RWPE2 (cell line): ENCODE data around the gene IGSF9B.

Experiments
- ATAC-seq: fragments of 200-7000 bp; cut with Tn5 transposase; 3 replicates; pipeline ENCODE4 v1.9.1; 2021; ENCODE audit warnings: low read depth
- DNase-seq: peaks from one replicate; pipeline ENCODE4 v3.0.0-alpha.2; 2020; ENCODE audit warnings: low spot score
- H3K27ac ChIP-seq: fragments of 450-650 bp; 2 replicates; pipeline ENCODE4 v1.5.1; 2017; ENCODE audit warnings: mild to moderate bottlenecking; ENCODE audit not compliant: poor library complexity, severe bottlenecking
- H3K27me3 ChIP-seq: fragments of 250-450 bp; sonication (Bioruptor Pico); 2 replicates; pipeline ENCODE4 v1.5.1; 2021; ENCODE audit warnings: mild to moderate bottlenecking, moderate library complexity; ENCODE audit not compliant: insufficient read depth, poor library complexity, severe bottlenecking
- H3K36me3 ChIP-seq: fragments of 250-450 bp; sonication (Bioruptor Pico); 2 replicates; pipeline ENCODE4 v1.5.1; 2020; ENCODE audit warnings: low read depth, mild to moderate bottlenecking, moderate library complexity
- H3K4me1 ChIP-seq: fragments of 250-450 bp; sonication (Bioruptor Pico); 2 replicates; pipeline ENCODE4 v1.5.1; 2021; ENCODE audit warnings: mild to moderate bottlenecking, moderate library complexity; ENCODE audit not compliant: insufficient read depth, poor library complexity, severe bottlenecking
- H3K4me3 ChIP-seq: fragments of 250-450 bp; sonication (Bioruptor Pico); 2 replicates; pipeline ENCODE4 v1.5.1; 2021; ENCODE audit warnings: mild to moderate bottlenecking, moderate library complexity; ENCODE audit not compliant: severe bottlenecking
- H3K9me3 ChIP-seq: fragments of 250-450 bp; sonication (Bioruptor Pico); 2 replicates; pipeline ENCODE4 v1.5.1; 2021; ENCODE audit warnings: mild to moderate bottlenecking, moderate library complexity; ENCODE audit not compliant: severe bottlenecking
- TF ChIP-seq, protein P1 (sequence below): fragments of 450-650 bp; IDR thresholded peaks from one replicate; pipeline ENCODE4 v1.5.1; 2017; ENCODE audit warnings: mild to moderate bottlenecking, moderate library complexity; ENCODE audit not compliant: poor library complexity, severe bottlenecking

IGSF9B gene

DNA sequence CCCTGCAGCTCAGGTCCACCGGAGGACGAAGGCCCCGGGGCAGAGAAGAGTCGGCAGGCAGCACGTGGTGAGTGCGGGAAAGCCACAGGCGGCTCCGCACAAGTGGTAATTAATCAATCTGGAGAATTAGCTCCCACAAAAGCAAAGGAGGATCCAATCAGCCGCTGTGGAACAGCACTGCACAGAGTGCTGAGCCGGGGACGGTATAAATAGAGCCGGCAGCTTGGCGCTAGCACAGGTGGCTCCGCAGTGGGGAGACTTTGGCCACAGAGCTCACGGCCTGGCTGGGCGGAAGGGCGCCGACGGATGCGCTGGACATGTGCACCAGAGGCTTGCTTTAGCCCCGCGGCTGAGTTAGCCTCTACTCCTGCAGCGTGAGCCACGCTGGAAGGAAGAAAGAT is 48.9 kb downstream of the IGSF9B start:
- DNase-seq, result no peak
- TF ChIP-seq, protein P1, sequence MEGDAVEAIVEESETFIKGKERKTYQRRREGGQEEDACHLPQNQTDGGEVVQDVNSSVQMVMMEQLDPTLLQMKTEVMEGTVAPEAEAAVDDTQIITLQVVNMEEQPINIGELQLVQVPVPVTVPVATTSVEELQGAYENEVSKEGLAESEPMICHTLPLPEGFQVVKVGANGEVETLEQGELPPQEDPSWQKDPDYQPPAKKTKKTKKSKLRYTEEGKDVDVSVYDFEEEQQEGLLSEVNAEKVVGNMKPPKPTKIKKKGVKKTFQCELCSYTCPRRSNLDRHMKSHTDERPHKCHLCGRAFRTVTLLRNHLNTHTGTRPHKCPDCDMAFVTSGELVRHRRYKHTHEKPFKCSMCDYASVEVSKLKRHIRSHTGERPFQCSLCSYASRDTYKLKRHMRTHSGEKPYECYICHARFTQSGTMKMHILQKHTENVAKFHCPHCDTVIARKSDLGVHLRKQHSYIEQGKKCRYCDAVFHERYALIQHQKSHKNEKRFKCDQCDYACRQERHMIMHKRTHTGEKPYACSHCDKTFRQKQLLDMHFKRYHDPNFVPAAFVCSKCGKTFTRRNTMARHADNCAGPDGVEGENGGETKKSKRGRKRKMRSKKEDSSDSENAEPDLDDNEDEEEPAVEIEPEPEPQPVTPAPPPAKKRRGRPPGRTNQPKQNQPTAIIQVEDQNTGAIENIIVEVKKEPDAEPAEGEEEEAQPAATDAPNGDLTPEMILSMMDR, result no peak
- Histone ChIP-seq H3K27ac (no peak overlapping the region), H3K27me3 (no peaks in the 10 kb centered on the region), H3K36me3 (no peaks in the 10 kb centered on the region), H3K4me3 (no peak overlapping the region), H3K9me3 (no peaks in the 10 kb centered on the region), H3K4me1 (no peaks in the 10 kb centered on the region)
- no peak for ATAC-seq

GRCh38 chr11:133907216-133907615 is 49.6 kb downstream of the IGSF9B start:
- Histone ChIP-seq H3K9me3 (no peaks in the 10 kb centered on the region), H3K4me3 (no peak overlapping the region), H3K27ac (no peak overlapping the region), H3K36me3 (no peaks in the 10 kb centered on the region), H3K27me3 (no peaks in the 10 kb centered on the region), H3K4me1 (no peaks in the 10 kb centered on the region)
- ATAC-seq, result no peak
- DNase-seq, result no peak
- TF ChIP-seq, protein P1, result no peak

- no peak for ATAC-seq
- TF ChIP-seq, protein P1, result no peak
- no peaks in the 10 kb centered on the region for H3K27me3 ChIP-seq
Measured at GRCh38 chr11:133906746-133907145, 50.0 kb downstream of the IGSF9B start.

DNA sequence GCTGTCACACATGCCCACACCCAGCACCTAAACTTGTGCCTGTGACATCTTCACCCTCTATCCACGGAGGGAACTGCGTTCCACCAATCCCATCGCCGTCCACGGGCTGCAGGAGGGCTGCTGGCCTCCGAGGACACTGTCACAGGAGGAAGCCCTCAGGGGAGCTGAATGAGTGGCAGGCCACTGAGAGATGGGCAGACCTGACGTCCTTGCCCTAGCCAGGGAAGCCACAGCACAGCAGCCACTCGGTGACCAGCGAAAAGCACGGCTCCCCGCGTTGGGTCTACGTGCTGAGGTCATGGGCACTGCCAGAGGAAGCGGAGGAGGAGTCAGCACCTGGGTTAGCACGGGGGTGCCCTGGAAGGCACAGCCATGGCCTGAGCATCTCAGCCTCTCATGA is 50.5 kb downstream of the IGSF9B start:
- Histone ChIP-seq H3K4me3 (no peak overlapping the region), H3K27ac (no peak overlapping the region), H3K36me3 (no peaks in the 10 kb centered on the region), H3K9me3 (no peaks in the 10 kb centered on the region), H3K4me1 (no peaks in the 10 kb centered on the region), H3K27me3 (no peaks in the 10 kb centered on the region)
- ATAC-seq, result no peak
- peak; percentile 51 for DNase-seq
- TF ChIP-seq, protein P1, result no peak

More at GRCh38 chr11:133906746-133907145, 50.0 kb downstream of the IGSF9B start:
- Histone ChIP-seq H3K4me3 (no peak overlapping the region), H3K4me1 (no peaks in the 10 kb centered on the region), H3K27ac (no peak overlapping the region), H3K36me3 (no peaks in the 10 kb centered on the region), H3K9me3 (no peaks in the 10 kb centered on the region)
- peak; percentile 43 for DNase-seq

DNA sequence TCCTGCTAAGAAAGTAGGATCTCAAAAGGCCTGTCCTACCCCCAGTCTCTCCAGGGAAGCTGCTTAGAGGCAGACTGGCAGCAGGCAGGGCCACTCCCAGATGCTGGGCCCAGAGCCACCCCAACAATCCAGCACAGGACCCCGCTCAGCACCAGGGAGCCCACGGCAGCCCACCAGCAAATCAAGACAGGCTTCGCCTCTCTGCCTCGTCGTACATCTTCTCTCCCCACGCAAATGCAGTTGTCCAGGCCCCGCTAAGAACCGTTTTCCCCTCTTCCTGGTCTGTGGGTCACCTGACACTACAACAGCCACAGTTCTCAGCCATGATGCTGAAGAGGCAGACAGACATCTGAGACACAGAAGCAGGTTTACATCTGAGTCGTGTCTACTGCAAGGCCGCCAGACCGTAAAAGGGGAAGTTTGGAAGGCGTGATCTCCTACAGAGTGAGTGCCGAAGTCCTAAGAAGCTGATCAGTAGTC is 51.1 kb downstream of the IGSF9B start:
- TF ChIP-seq, protein P1, result no peak
- no peak for ATAC-seq
- H3K9me3 ChIP-seq, result no peaks in the 10 kb centered on the region
- H3K4me1 ChIP-seq, result no peaks in the 10 kb centered on the region
- H3K27ac ChIP-seq, result no peak overlapping the region
- peak; percentile 9 for DNase-seq
- no peaks in the 10 kb centered on the region for H3K36me3 ChIP-seq
- H3K27me3 ChIP-seq, result no peaks in the 10 kb centered on the region
- no peak overlapping the region for H3K4me3 ChIP-seq
